Dendritic cell treated with granulocyte-macrophage colony-stimulating factor and Interleukin-4, amounts not matched to agents 40 ng/mL and 50 ng/mL, for 4 days (primary cell): ENCODE measurements around the gene FAR2.
"Not testable (repeated sequence)": the region's sequence is repeated elsewhere in the genome, so short reads cannot be mapped to it uniquely, and the experiment has no call there.

Experiments
- H3K27ac Mint-ChIP-seq: one replicate; pipeline ENCODE4 v1.8.0; 2022; ENCODE audit warnings: mild to moderate bottlenecking, mixed read lengths
- H3K27me3 Mint-ChIP-seq: one replicate; pipeline ENCODE4 v1.8.0; 2022; ENCODE audit warnings: mild to moderate bottlenecking, mixed read lengths
- H3K36me3 Mint-ChIP-seq: one replicate; pipeline ENCODE4 v1.8.0; 2022; ENCODE audit warnings: low read depth, mixed read lengths
- H3K4me1 Mint-ChIP-seq: one replicate; pipeline ENCODE4 v1.8.0; 2022; ENCODE audit warnings: low read depth, mixed read lengths
- H3K4me3 Mint-ChIP-seq: one replicate; pipeline ENCODE4 v1.8.0; 2022; ENCODE audit warnings: mild to moderate bottlenecking, moderate library complexity, mixed read lengths
- H3K9me3 Mint-ChIP-seq: one replicate; pipeline ENCODE4 v1.8.0; 2022; ENCODE audit warnings: mixed read lengths
- intact Hi-C: fragments of 100-400 bp; cut with micrococcal nuclease; formaldehyde crosslinking; loops from one replicate; pipeline ENCODE4 v1.15.0; 2022

FAR2 gene

DNA sequence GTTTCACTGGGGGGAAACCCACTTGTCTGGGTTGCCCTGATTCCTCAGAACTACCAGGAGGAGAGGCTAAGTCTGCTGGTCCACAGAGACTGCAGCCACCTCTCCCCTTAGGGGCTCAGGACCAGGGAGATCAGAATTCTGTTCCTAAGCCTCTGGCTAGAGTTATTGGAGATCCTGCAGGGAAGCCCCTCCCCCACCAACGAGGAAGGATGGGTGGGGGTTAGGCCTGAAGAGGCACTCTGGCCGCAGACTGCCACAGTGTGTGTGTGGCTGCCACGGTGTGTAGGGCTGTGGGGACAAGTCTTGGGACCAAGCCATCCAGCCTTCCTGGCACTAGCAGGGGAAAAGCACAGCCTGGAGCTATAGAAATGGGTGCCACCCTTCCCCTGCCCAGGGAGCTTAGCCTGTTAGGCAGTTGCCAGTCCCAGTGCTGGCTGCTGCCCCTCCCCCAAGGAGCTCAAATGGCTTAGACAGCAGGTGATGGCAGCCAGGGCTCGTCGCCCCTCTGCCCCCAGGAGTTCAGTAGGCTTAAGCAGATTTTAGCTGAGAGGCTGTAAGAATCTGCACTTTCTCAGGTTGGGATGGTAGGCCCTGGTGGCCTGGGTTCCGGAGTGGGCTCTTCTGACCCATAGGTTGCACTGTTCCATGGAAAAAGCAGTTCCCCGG lies 124.2 kb downstream of the FAR2 start:
- Mint-ChIP-seq H3K27me3 (peaks cover 22% of the 10 kb centered on the region), H3K4me3 (no peak overlapping the region), H3K27ac (no peak overlapping the region), H3K9me3 (no peaks in the 10 kb centered on the region), H3K36me3 (no peaks in the 10 kb centered on the region), H3K4me1 (no peaks in the 10 kb centered on the region)
- intact Hi-C loops: no loop called here

DNA sequence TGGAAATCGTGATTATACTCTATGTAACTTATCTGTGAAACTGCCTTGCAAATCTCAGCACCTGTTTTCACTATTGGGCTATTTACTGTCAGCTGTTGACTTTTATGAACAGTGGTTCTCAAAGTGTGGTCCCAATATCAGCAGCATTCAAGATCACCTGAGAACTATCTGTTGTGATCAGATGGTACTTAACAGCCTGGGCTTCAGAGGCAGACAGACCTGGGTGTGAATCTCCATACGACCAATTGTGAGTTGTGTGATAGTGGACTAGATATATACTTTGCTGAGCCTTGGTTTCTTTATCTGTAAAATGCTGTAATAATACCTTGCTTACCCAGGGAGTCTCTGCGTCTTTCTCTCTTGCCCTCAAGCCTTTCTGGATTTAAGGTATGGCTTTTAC lies 126.8 kb downstream of the FAR2 start:
- H3K36me3 Mint-ChIP-seq: no peaks in the 10 kb centered on the region
- H3K27me3 Mint-ChIP-seq: peaks cover 13% of the 10 kb centered on the region
- no peak overlapping the region for H3K27ac Mint-ChIP-seq
- H3K9me3 Mint-ChIP-seq: no peaks in the 10 kb centered on the region
- intact Hi-C loops: no loop called here
- peaks cover under 1% of the 10 kb centered on the region for H3K4me1 Mint-ChIP-seq
- no peak overlapping the region for H3K4me3 Mint-ChIP-seq

GRCh38 chr12:29277231-29277630 lies 128.2 kb downstream of the FAR2 start:
- Mint-ChIP-seq H3K9me3 (no peaks in the 10 kb centered on the region), H3K4me1 (peaks cover 10% of the 10 kb centered on the region), H3K36me3 (no peaks in the 10 kb centered on the region), H3K27me3 (peaks cover 19% of the 10 kb centered on the region), H3K4me3 (no peak overlapping the region), H3K27ac (no peak overlapping the region)
- intact Hi-C loops: no loop called here

DNA sequence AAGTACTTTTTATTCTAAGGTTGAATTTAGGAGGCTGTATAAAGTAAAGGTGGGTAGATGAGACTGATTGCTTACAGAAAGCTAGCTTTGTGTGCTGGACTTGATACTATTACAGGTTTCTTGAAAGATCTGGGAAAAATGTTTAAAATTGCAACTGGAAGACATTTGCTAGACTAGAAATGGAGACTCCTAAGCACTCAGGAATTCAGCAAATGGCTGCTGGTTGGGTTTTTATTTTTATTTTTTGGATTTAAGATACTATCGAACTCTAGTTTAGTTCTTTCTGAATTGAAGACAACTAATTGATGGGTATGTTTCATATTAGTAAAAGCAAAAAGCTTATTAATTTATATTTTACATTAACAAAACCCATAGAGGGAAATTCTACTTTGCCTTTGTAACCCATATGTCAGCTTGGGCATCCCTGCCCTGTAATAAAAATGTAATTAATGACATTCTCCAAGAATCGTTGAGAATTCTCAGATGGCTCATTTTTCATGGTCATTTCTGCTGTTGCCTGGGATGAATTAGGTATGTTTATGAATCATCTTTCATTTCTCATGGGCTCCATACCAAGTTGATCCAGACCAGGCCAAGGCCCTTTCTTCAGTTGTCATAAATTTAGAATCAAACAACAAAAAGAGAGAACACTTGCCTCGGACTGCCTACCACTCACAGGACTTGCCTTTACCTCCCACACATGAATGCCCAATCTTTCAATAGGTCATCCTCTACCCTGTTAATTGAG lies 129.8 kb downstream of the FAR2 start:
- H3K27ac Mint-ChIP-seq: no peak overlapping the region
- H3K27me3 Mint-ChIP-seq: peaks cover 10% of the 10 kb centered on the region
- H3K9me3 Mint-ChIP-seq: no peaks in the 10 kb centered on the region
- H3K36me3 Mint-ChIP-seq: no peaks in the 10 kb centered on the region
- intact Hi-C loops: no loop called here
- H3K4me1 Mint-ChIP-seq: peaks cover 10% of the 10 kb centered on the region
- H3K4me3 Mint-ChIP-seq: no peak overlapping the region

- intact Hi-C loops: no loop called here
- Mint-ChIP-seq H3K27ac (no peak overlapping the region), H3K27me3 (peaks cover 8% of the 10 kb centered on the region), H3K4me1 (peaks cover 10% of the 10 kb centered on the region), H3K4me3 (no peak overlapping the region), H3K9me3 (no peaks in the 10 kb centered on the region), H3K36me3 (no peaks in the 10 kb centered on the region)
Measured at GRCh38 chr12:29281371-29282005, 132.4 kb downstream of the FAR2 start.

GRCh38 chr12:29282031-29282816 lies 133.1 kb downstream of the FAR2 start:
- peaks cover 8% of the 10 kb centered on the region for H3K27me3 Mint-ChIP-seq
- H3K27ac Mint-ChIP-seq: no peak overlapping the region

GRCh38 chr12:29283969-29284700 lies 135.1 kb downstream of the FAR2 start:
- intact Hi-C loops: no loop called here
- peaks cover 9% of the 10 kb centered on the region for H3K27me3 Mint-ChIP-seq
- H3K4me1 Mint-ChIP-seq: peaks cover 10% of the 10 kb centered on the region
- peaks cover 4% of the 10 kb centered on the region for H3K9me3 Mint-ChIP-seq
- no peaks in the 10 kb centered on the region for H3K36me3 Mint-ChIP-seq
- no peak overlapping the region for H3K27ac Mint-ChIP-seq
- H3K4me3 Mint-ChIP-seq: no peak overlapping the region

More at GRCh38 chr12:29282031-29282816, 133.1 kb downstream of the FAR2 start:
- Mint-ChIP-seq H3K4me3 (no peak overlapping the region), H3K36me3 (no peaks in the 10 kb centered on the region), H3K4me1 (peaks cover 10% of the 10 kb centered on the region), H3K9me3 (no peaks in the 10 kb centered on the region)
- intact Hi-C loops: no loop called here

DNA sequence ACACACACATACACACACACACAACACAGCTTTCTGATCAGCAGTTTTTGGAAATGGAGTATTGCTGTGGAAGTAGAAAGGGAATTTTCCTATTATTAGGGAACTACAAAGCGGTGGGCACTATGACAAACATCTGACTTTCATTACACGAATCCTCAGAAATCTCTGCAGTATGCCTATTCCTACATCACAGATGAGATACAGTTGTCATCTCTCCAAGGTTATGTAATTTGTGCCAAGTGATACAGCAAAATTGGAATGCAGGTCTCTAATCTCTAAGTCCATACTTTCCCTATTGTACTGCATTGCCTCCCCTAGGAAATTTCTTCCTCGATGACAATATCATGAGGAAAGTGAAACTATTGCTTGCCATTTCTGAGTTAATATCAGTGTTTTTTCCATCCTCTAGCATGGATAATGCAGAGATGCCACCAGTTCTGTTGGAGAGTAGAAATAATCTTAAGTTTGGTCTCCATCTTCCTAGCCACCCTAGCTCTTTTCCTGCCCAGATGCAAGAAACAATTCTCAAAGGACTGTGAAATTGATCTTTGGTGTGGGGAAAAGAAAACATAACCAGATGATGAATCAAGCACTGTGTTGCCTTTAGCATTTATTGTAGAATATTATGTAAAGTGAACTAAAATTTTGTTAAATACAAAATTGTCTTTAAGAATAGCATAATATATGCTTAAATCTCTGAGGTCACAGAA lies 137.2 kb downstream of the FAR2 start:
- H3K4me1 Mint-ChIP-seq: peaks cover 6% of the 10 kb centered on the region
- H3K4me3 Mint-ChIP-seq: no peak overlapping the region
- peaks cover 9% of the 10 kb centered on the region for H3K27me3 Mint-ChIP-seq
- peaks cover 16% of the 10 kb centered on the region for H3K9me3 Mint-ChIP-seq
- intact Hi-C loops: no loop called here
- H3K36me3 Mint-ChIP-seq: no peaks in the 10 kb centered on the region
- no peak overlapping the region for H3K27ac Mint-ChIP-seq

GRCh38 chr12:29287622-29288021 lies 138.5 kb downstream of the FAR2 start:
- Mint-ChIP-seq H3K9me3 (peaks cover 16% of the 10 kb centered on the region), H3K36me3 (no peaks in the 10 kb centered on the region), H3K27ac (no peak overlapping the region), H3K4me3 (no peak overlapping the region), H3K4me1 (no peaks in the 10 kb centered on the region), H3K27me3 (peaks cover 5% of the 10 kb centered on the region)
- intact Hi-C loops: no loop called here

DNA sequence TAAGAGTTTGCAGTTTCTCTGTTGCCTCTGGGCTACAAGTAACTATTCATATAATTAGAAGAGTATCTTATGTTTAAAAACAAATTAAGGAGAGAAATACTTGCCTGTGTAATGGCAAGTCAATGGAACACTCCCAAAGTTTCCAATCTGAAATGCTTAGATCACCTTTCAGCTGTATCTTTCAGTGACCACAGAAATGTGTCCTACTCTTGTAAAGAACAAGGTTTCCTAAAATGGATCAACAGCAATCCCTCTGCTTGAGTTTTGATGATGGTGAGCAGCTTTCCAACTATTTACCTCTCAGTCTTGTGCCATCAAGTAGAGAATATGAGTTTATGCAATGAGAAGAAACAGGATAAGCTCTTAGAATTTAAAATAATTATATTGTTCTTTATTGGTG lies 139.0 kb downstream of the FAR2 start:
- Mint-ChIP-seq H3K9me3 (peaks cover 16% of the 10 kb centered on the region), H3K4me3 (no peak overlapping the region), H3K27ac (no peak overlapping the region), H3K36me3 (no peaks in the 10 kb centered on the region), H3K27me3 (peaks cover 5% of the 10 kb centered on the region), H3K4me1 (no peaks in the 10 kb centered on the region)
- intact Hi-C loops: no loop called here

GRCh38 chr12:29290475-29290874 lies 141.4 kb downstream of the FAR2 start:
- H3K36me3 Mint-ChIP-seq, H3K4me3 Mint-ChIP-seq, H3K27ac Mint-ChIP-seq, H3K4me1 Mint-ChIP-seq, H3K27me3 Mint-ChIP-seq, intact Hi-C loops: not testable (repeated sequence)
- peaks cover 16% of the 10 kb centered on the region for H3K9me3 Mint-ChIP-seq

- H3K27ac Mint-ChIP-seq: no peak overlapping the region
- no peaks in the 10 kb centered on the region for H3K36me3 Mint-ChIP-seq
- H3K4me1 Mint-ChIP-seq: no peaks in the 10 kb centered on the region
- peaks cover 5% of the 10 kb centered on the region for H3K27me3 Mint-ChIP-seq
- peaks cover 16% of the 10 kb centered on the region for H3K9me3 Mint-ChIP-seq
- no peak overlapping the region for H3K4me3 Mint-ChIP-seq
- intact Hi-C loops: no loop called here
Measured at GRCh38 chr12:29291226-29291625, 142.1 kb downstream of the FAR2 start.

DNA sequence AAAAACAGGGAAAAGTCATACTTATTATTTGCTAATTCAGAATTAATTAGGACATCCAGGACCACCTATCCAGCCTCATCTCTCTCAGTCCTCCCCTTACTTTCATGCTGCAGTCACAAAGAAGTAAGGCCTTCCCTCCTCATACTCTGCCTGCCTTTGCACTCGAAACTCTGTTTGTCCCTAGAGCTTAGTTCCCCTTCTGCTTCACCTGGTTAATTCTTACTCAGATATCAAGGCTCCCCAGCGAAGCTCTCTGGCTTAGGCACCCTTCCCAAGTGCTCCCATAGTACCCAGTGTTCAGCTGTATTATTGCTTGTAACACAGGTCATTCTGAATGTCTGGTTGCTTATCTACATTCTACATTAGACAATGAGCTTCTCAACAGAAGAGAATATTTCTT lies 150.6 kb downstream of the FAR2 start:
- H3K27me3 Mint-ChIP-seq: peaks cover 14% of the 10 kb centered on the region
- no peak overlapping the region for H3K27ac Mint-ChIP-seq
- intact Hi-C loops: no loop called here
- no peaks in the 10 kb centered on the region for H3K36me3 Mint-ChIP-seq
- no peak overlapping the region for H3K4me3 Mint-ChIP-seq
- no peaks in the 10 kb centered on the region for H3K9me3 Mint-ChIP-seq
- H3K4me1 Mint-ChIP-seq: peaks cover 6% of the 10 kb centered on the region
